HG02885 (cell line): ENCODE measurements around the gene ATP9B.
"Not testable (repeated sequence)": the region's sequence is repeated elsewhere in the genome, so short reads cannot be mapped to it uniquely, and the experiment has no call there.

Experiments
- ATAC-seq: cut with Tn5 transposase; IDR thresholded peaks from one replicate; pipeline ENCODE4 v1.9.1; 2021; ENCODE audit warnings: mild to moderate bottlenecking; ENCODE audit not compliant: unreplicated experiment, poor library complexity

The ATP9B gene

GRCh38 chr18:79320216-79320850 lies 251.1 kb downstream of the ATP9B start:
- ATAC-seq = no peak

GRCh38 chr18:79321625-79322405 lies 252.6 kb downstream of the ATP9B start:
- no peak for ATAC-seq

GRCh38 chr18:79322441-79322840 lies 253.2 kb downstream of the ATP9B start:
- ATAC-seq = no peak

GRCh38 chr18:79323471-79323870 lies 254.3 kb downstream of the ATP9B start:
- ATAC-seq = no peak

GRCh38 chr18:79326413-79327198 lies 257.4 kb downstream of the ATP9B start:
- no peak for ATAC-seq

- ATAC-seq = no peak
Measured at GRCh38 chr18:79327199-79327721, 258.1 kb downstream of the ATP9B start.

- not testable (repeated sequence) for ATAC-seq
Measured at GRCh38 chr18:79327915-79328314, 258.7 kb downstream of the ATP9B start.

- no peak for ATAC-seq
Measured at GRCh38 chr18:79328887-79329286, 259.7 kb downstream of the ATP9B start.

GRCh38 chr18:79329786-79330185 lies 260.6 kb downstream of the ATP9B start:
- no peak for ATAC-seq

GRCh38 chr18:79332646-79333045 lies 263.5 kb downstream of the ATP9B start:
- no peak for ATAC-seq

- no peak for ATAC-seq
Measured at GRCh38 chr18:79333046-79333445, 263.9 kb downstream of the ATP9B start.

GRCh38 chr18:79334496-79335233 lies 265.5 kb downstream of the ATP9B start:
- ATAC-seq = no peak

- ATAC-seq = no peak
Measured at GRCh38 chr18:79335833-79336360, 266.7 kb downstream of the ATP9B start.

- ATAC-seq = no peak
Measured at GRCh38 chr18:79336556-79337142, 267.5 kb downstream of the ATP9B start.

GRCh38 chr18:79337184-79337583 lies 268.0 kb downstream of the ATP9B start:
- ATAC-seq = no peak

- no peak for ATAC-seq
Measured at GRCh38 chr18:79337620-79338019, 268.4 kb downstream of the ATP9B start.

GRCh38 chr18:79339094-79339908 lies 270.1 kb downstream of the ATP9B start:
- ATAC-seq = no peak

GRCh38 chr18:79343567-79344207 lies 274.5 kb downstream of the ATP9B start:
- ATAC-seq = no peak
